ENCODE data around the gene SHC3.

The SHC3 gene

DNA sequence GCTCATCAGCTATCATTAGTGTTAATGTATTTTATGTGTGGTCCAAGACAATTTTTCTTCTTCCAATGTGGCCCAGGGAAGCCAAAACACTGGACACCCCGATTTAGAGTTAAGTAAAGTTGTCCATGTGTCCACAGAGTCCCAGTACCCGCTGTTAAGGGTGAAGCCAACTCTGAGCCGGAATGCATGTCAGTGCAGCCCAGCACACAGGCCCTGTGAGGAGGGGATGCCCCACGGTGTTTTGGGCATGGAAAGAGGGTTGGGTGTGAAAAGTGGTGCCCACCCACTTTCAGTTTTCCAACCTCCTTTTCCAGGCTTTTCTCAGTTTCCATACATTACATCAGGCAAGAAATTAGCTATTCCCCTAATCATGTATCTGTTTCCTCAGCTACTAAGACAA, 24.4 kb downstream of the SHC3 start:
- DNase-seq (ENCODE audit: low read depth in 2 of 2): no peak

DNA sequence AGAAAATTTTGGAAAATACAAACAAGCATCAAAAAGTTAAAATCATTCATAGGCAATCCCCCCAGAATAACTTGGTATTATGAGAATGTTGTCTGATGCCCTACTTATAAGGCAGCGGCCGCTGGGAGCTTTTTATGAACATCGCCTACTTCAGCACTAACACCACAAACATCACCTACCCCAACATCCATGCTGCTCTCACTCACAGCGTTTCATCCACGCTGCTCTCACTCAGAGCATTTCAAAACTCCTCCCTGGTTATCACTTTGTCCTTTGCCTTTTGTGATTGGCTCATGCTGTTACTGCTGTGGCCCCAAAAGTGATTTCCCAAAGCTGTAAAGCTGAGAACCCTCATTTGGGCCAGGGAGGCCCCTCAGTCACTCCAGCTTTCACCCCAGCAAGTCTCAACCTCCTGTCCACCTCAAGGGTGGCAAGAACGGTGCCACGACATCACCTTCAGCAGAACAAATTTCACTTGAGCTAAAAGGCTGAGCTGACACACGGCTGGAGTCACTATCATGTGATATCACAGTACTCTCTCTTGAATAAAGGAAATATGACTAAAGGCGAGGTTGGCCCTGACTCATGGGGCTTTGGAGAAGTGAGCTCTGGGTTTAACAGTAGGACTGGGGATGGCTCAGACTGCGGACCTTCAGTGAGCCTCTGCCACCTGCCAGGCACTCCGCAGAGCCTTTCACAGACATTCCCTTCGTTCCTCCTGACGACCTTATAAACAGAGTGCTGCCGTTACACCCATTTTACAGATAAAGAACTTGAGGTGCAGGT, 25.2 kb downstream of the SHC3 start:
- peak in 1 of 2 experiments; percentile 10 for DNase-seq (ENCODE audit: low read depth in 2 of 2)

DNA sequence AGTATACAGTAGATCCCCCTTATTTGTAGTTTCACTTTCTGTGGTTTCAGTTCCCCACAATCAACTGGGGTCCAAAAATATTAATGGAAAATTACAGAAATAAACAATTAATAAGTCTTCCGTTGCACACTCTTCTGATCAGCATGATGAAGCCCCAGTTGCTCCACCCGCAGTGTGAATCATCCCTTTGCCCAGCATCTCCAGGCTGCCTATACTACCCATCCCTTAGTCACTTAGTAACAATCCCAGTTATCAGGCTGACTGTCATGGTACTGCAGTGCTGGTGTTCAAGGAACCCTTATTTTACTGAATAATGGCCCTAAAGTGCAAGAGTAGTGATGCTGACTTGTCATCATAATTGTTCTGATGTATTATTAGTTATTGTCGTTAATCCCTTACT, 28.9 kb downstream of the SHC3 start:
- no peak for DNase-seq (ENCODE audit: low read depth in 2 of 2)

DNA sequence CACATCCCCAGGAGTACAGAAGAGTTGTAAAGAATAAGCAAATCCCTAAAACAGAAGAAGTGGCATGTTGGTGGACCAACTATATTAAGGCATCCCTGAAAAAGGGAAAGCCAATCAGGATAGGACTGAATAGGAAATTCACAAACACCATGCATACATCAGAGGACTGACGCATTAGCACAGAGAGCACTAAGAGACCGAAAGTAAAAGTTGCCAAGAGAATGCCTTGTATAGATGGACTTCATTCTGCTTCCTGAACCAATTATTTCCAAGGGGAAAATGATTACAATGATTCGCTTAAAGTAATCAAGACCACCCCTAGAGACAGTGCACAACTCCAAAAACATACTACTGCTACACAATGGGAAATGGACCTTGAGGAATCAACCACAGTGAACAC, 33.5 kb downstream of the SHC3 start:
- no peak for DNase-seq (ENCODE audit: low read depth in 2 of 2)

DNA sequence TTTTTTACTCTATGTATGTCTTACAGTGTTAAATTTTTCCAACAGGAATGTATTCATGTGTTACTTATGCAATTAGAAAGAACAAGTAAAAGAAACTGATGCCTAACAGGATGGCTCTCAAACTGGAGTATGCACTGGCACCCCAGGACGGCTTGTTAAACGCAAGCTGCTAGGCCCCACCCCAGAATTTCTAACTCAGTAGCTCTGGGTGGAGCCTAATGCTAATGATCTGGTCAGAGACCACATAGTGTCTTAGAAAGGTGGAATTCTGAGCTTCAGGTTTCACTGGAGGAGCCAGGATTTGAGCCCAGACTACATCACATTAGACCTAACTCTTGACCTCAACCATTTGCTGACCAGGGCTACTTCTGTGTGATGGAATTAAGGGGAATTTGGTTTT, 34.4 kb downstream of the SHC3 start:
- no peak for DNase-seq (ENCODE audit: low read depth in 2 of 2)

DNA sequence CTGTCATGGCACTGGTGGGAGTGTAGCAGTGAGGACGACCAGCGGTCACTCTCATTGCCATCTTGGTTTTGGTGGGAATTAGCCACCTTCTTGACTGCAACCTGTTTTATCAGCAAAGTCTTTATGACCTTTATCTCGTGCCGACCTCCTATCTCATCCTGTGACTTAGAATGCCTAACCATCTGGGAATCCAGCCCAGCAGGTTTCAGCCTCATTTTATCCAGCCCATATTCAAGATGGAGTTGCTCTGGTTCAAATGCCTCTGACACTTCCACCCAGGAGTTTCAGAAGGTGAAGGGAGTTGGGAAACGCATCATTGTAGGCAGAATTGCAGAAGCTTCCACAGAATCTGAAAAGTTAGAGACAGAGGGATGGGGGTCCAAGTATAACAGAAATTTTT, 35.4 kb downstream of the SHC3 start:
- DNase-seq (ENCODE audit: low read depth in 2 of 2): no peak

DNA sequence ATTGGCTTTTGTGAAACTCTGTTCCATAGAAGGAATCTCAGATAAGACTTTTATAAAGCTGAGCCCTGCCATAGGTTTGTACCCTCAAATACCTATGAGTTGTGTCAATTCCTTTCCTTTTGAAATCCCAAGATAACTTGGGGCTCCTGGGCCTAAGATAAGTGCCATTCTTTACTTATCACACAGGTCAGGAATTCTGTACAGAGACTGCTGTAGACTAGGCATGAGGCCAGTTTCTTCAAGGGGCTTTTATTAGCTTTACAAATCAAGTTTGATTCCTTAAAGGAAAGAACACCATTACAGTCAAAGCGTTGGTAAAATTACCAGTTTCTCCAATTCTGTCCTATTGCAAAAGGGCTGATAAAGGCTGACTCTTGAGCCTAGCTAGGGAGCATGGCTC, 39.2 kb downstream of the SHC3 start:
- no peak for DNase-seq (ENCODE audit: low read depth in 2 of 2)

DNA sequence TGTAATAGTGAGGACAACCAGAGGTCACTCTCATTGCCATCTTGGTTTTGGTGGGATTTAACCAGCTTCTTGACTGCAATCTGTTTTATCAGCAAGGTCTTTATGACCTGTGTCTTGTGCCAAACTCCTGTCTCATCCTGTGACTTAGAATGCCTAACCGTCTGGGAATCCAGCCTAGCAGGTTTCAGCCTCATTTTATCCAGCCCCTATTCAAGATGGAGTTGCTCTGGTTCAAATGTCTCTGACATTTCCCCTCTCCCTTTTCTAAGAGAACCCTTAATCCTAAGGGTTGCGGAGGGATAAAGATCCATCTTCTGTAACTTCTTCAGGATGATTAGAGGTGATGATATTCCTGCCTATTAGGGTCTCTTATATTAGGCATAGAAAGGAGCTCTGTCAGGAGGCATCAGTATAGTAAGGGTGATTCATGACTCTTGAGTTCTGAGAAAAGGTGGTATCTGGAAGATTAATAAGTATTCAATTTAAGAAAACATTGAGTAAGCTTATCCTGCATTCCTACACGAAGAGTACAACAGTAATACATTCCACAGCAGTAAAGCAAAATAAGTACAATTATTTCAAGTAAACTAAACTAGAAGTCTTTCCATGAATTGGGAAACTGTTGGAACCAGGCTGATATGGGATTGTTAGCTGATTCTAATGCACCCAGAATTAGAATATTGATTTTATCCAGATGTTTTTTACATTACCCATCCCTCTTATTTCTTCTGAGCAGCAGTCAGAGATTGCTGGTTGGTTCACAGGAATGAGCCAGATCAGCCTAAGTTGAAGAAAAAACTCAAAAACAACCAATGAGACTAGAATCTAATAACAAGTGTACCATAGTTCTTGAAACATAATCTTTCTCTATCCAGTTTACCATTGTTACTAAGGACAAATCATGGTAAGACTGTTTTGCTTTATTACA, 39.9 kb downstream of the SHC3 start:
- DNase-seq (ENCODE audit: low read depth in 2 of 2): no peak

DNA sequence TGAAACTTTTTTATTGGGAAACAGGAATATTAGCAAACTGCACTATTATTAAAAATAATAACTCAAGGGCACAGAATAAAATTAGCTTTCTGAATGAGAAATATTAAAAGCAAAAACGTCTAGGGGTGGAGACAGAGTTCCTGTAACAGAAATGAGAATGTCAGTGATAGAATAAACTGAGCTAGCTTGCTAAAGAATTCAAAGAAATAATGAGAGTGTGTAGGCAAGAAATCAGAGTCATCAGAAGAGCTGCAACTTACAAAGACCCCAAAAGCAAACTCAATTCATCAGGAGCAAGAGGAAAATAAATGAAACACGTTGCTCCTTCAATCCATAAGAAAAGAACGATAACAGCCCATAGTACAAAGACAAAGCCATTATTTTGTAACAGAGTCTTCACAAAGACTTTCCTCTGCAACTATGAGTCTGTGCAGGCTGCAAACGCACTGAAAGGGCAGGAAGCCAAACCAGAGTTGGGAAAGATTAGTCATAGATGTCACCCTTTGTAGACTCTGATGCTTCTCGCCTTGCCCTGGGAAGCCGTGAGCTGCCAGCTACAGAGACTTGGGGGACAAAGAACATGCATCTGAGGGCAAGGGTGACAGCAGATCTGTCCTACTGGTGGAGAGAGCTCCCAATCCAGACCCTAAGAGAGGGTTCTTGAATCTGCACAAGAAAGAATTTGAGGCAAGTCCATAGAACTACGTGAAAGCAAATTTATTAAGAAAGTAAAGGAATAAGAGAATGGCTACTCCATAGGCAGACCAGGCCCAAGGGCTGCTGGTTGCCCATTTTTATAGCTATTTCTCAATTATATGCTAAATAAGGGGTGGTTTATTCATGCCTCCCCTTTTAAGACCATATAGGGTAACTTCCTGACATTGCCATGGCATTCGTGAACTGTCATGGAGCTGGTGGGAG, 40.8 kb downstream of the SHC3 start:
- DNase-seq (ENCODE audit: low read depth in 2 of 2): peak in 1 of 2 experiments; percentile 10

DNA sequence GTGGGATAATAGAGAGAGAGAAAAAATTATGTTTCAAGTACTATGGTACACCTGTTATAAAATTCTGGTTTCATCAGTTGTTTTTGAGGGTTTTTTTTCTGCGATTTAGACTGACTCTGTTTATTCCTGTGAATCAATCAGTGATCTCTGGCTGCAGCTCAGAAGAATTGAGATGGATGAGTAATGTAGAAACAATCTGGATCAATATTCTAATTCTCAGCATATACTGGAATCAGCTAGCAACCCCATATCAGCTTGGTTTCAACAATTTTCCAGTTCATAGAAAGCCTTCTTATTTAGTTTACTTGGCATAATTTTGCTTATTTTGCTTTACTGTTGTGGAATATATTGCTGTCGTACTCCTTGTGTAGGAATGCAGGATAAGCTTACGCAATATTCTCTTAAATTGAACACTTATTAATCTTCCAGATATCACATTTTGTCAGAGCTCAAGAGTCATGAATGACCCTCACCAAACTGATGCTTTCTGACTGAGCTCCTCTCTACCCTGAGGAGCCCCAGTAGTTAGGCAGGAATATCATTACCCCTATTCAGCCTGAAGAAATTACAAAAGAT, 42.9 kb downstream of the SHC3 start:
- no peak for DNase-seq (ENCODE audit: low read depth in 2 of 2)

DNA sequence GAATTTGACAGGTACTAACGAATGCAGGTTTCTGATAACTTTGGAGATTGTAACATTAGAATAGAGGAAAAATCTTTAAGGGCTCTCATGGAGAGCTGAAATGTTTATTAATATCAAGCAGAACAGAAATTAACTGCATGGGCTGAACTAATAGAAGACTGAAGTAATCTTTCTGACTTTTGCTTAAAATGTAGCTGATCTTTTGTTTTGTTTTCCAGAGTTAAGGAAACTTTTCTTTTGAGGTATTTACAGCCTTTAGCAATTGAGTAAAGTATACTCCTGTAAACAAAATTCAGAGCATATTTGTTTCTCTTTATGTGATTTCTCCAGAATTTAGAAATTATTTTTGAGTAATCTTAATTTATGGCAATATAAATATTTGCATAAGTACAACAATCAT, 43.9 kb downstream of the SHC3 start:
- no peak for DNase-seq (ENCODE audit: low read depth in 2 of 2)

DNA sequence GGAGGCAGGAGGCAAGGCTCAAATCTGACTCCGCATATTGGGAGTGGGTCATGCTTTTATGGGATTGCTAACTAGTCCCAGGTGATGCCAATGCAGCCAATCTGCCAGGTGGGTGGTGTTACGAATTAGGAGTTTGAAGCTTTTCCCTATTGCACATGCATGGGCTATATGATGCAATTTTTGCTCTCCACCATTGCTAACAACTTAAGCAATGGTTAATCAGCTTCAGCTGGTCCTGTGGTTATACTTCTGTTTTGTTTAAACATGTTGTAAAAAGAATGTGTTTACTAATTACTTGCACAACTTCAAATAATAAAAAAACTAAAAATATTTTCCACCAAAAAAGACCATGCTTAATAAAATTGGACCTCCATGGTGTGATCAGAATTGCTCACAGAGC, 55.7 kb downstream of the SHC3 start:
- no peak for DNase-seq (ENCODE audit: low read depth in 2 of 2)

DNA sequence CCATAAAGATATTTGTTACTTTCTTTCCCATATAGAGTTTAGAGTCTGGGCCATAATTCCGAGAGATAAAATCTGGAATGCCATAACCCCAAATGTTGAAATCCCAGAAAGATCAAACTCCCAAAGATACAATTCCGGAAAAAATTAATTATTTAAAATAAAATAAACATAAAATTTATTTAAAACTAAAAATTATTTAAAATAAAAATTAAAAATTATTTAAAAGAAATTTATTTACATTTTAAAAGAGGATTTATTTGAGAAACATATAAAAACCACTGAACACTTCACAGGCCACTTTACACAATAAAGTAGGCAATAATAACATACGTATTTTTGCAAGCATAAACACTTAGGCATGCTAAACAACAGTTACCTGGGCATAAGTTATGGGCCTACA, 57.9 kb downstream of the SHC3 start:
- no peak for DNase-seq (ENCODE audit: low read depth in 2 of 2)

DNA sequence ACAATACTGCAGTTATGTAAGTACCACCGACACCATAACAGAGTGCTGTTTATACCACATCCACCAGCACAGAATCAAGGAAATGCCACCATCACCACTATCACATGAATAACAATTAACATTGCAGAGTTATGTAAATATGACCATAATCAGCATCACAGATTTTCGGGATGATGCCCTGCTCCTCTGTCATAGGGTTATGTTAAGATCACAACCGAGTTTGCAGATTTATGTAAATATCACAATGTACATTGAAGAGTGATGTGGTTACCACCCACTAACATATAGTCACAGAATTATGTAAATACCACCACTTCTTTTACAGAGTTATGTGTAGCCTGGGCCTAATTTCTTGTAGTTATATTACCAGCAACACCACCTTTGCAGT, 61.8 kb downstream of the SHC3 start:
- no peak for DNase-seq (ENCODE audit: low read depth in 2 of 2)

DNA sequence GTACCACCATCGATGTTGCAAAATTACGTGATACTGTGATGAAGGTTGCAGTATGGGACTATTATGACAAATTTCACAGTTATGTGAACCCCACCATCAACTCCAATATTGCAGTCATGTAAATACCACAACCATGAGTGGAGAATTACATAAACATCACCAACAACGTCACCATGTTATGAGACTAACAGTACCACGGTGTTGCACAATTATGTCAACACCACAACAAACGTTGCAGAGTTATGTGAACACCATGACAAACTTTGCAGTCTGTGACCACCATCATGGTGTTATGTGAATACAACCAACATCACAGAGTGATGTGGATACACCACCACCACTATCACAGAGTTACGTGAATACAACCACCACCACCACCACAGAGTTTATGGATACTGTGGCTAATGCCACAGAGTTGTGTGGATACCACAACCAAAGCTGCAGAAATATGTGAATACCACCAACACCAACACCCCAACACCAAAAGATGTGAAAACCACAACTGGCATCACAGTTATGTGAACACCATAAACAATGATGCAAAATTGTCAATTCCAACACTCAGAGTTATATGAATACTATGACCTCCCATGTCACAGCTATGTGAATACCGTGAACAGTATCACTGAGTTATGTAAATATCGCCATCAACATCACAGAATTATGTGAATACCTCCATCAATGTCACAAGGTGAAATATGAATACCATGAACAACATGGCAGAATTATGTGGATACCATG, 62.4 kb downstream of the SHC3 start:
- no peak for DNase-seq (ENCODE audit: low read depth in 2 of 2)

DNA sequence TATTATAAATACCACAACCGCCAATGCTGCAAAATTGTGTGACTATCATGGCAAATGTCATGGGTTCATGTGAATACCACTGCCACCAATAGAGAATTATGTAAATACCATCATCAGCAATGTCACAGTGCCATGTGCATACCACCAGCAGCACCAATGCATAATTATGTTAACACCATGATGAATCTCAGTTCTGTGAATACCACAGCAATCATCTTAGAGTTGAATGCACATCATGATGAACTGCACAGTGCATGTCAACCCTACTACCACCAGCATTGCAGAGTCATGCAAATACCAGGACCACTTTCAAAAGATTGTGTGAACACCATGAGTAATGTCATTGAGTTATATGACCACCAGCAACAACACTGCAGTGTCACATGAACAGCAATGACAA, 63.2 kb downstream of the SHC3 start:
- DNase-seq (ENCODE audit: low read depth in 2 of 2): no peak

DNA sequence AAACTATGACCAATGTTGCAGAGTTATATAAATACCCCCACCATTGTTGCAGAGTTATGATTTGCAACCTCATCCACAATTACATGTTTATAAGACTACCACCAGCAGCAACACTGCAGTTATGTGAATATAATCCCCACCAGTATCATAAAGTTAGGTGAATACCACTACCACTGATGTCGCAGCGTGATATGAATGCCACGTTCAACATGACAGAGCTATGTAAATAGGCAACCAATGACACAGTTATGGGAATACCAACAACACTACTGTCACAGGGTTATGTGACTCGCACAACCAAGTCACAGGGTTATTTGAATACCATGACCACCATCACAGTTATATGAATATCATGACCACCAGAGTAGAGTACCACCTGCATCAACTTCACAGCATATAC, 63.9 kb downstream of the SHC3 start:
- no peak for DNase-seq (ENCODE audit: low read depth in 2 of 2)

DNA sequence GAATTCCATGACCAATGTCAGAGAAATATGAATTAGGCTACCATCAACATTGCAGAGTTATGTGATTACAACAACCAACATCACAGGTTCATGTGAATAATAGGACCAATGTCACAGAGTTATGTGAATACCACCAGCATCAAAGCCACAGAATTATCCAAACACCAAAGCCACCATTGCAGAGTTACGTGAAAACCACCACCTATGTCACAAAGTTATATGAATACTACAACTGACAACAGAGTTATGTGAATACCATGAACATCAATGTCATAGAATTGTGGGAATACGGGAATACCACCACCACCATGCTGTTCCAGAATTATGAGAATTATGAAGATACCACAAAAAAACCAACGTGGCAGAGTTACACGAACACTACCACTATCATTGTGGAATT, 64.8 kb downstream of the SHC3 start:
- DNase-seq (ENCODE audit: low read depth in 2 of 2): no peak

DNA sequence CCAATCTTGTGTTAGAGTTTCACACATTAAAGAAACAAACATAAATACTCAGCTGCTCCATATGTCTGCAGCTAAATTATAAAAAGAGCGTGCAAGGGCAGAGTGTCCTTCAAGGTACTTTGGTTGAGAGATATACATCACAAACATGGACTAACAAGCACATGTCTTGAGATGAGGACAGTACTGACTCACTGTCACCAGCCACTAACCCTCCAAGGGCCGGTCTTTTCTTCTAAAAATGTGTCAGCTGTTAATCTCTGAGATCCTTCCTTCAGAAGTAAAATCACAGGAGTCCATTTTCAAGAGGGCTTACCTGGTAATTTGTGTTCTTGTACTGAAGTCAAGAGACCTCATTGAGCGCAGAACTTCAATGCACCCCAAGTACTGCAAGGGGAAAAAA, 66.4 kb downstream of the SHC3 start:
- no peak for DNase-seq (ENCODE audit: low read depth in 2 of 2)

DNA sequence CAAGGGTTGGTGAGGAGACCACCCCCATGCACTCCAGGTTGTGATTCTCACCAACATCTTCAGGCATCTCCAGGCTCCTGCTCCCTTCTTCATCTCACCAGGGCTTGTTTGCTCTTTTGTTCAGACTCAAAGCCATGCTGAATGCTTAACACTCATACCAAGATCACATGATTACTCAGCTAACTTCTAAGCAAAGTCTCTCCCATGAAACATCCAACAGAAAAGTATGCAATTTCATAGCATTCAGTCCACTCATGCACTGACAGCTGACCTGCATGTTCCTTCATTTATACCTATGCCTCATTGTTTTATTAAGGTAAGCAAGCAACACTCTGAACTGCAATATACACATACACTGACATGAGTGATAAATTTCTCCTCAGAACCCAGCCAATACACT, 69.0 kb downstream of the SHC3 start:
- DNase-seq (ENCODE audit: low read depth in 2 of 2): no peak

DNA sequence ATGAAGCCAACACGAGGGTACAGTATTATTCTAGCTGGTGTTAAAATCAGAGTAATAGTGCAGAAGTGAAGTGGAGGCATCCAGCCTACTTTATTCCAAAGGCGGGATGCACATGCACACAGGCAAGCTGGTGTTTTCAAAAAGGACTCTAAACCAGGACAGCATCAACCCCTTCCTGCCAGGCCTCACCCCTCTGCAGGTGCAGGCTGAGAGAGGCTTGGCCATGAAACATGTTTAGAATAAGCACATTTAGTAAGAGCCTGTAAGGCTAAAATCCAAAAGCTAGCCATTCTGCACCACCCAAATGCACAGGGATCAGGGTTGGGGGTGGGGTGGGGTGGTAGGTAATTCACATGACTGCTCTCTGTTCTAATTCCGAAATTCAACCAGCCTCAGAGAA, 71.2 kb downstream of the SHC3 start:
- no peak for DNase-seq (ENCODE audit: low read depth in 2 of 2)

All from stimulated activated CD4-positive, alpha-beta T cell treated with anti-CD3 and anti-CD28 coated beads, Interleukin-12 subunit alpha, Interleukin-12 subunit beta, amount 100 ng/mL, for 24 hours (primary cell).